HCT116 (cell line): Measurements from ENCODE around the gene SUCNR1. TPM values are rescaled to one million over a fixed set of nuclear protein-coding genes. Genes with fewer than 3 reads are reported as not detected.

Source experiments
- ATAC-seq: fragments of 200-7000 bp; cut with Tn5 transposase; 2 replicates; pipeline ENCODE4 v1.9.1; 2020; ENCODE audit warnings: mild to moderate bottlenecking, moderate library complexity
- BruUV-seq: library from RNA; stranded (reverse); fragments of 400-500 nt; replicated peaks from 2 replicates; lab custom pipeline; 2021; lab: Mats Ljungman, UMichigan
- CTCF ChIA-PET: fragments of 300-600 bp; sonication (Branson Sonifier 250); formaldehyde crosslinking; loops from one replicate; lab custom pipeline; 2021; ENCODE audit warnings: antibody characterized with exemption; lab: Charles Lee
- POLR2A ChIA-PET: fragments of 300-600, 350-600 bp; sonication (Branson Sonifier 250); formaldehyde crosslinking; loops from one replicate; lab custom pipeline; 2021; ENCODE audit warnings: antibody characterized with exemption; lab: Charles Lee
- RAD21 ChIA-PET, 2 experiments: fragments of 300-600 bp; sonication (Branson Sonifier 250); formaldehyde crosslinking; loops; one replicate each; lab custom pipeline; 2023; ENCODE audit warnings: low total read pairs in 2 of 2; ENCODE audit not compliant: uncharacterized antibody in 2 of 2, unreplicated experiment in 2 of 2, low non-redundant PET in 1 of 2; lab: Charles Lee
- DNase-seq: peaks from one replicate; pipeline ENCODE4 v3.0.0-alpha.2; 2010; ENCODE audit warnings: low read depth, low spot score
- H2AFZ ChIP-seq: fragments of 200-600 bp; shearing (Covaris generic), sonication (generic); 2 replicates; pipeline ENCODE4 v1.6.1; 2017; ENCODE audit warnings: low read depth, mixed run types, mixed read lengths, antibody characterized with exemption, low read length; ENCODE audit not compliant: poor library complexity, severe bottlenecking
- H3K27ac ChIP-seq: 2 replicates; pipeline ENCODE4 v1.5.1; 2012; ENCODE audit warnings: low read depth, low read length
- H3K27me3 ChIP-seq: fragments of 200-600 bp; sonication (generic); 2 replicates; pipeline ENCODE4 v1.6.1; 2016; ENCODE audit warnings: mixed run types, low read length, mixed read lengths; ENCODE audit not compliant: insufficient read depth
- H3K36me3 ChIP-seq, 2 experiments: fragments of 200-500 bp in 1 of 2; fragments of 200-600 bp in 1 of 2; sonication (Bioruptor generic) in 1 of 2; sonication (generic) in 1 of 2; 2 replicates each; pipeline versions ENCODE4 v1.5.1 to v1.6.1; 2014 to 2016; ENCODE audit warnings: low read length in 2 of 2, inconsistent platforms in 1 of 2, mixed read lengths in 1 of 2, mixed run types in 1 of 2; ENCODE audit not compliant: insufficient read depth in 2 of 2, control insufficient read depth in 1 of 2
- H3K4me1 ChIP-seq, 2 experiments: fragments of 200-600 bp in 1 of 2; sonication (generic) in 1 of 2; 2 replicates each; pipeline versions ENCODE4 v1.5.1 to v1.6.1; 2012 to 2017; ENCODE audit warnings: low read length in 2 of 2, inconsistent platforms in 1 of 2, mild to moderate bottlenecking in 1 of 2, mixed read lengths in 1 of 2, mixed run types in 1 of 2, moderate library complexity in 1 of 2; ENCODE audit not compliant: insufficient read depth in 2 of 2, control insufficient read depth in 1 of 2
- H3K4me2 ChIP-seq: fragments of 200-600 bp; sonication (generic); 2 replicates; pipeline ENCODE4 v1.6.1; 2017; ENCODE audit warnings: mixed run types, low read length, mixed read lengths
- H3K4me3 ChIP-seq, 2 experiments: fragments of 200-600 bp in 1 of 2; sonication (generic) in 1 of 2; replicated peaks in 1 of 2; 2 replicates each; pipeline ENCODE4 v1.5.1; 2011 to 2016; ENCODE audit warnings: low read length in 2 of 2, control low read depth in 1 of 2, low read depth in 1 of 2, mild to moderate bottlenecking in 1 of 2, mixed read lengths in 1 of 2, mixed run types in 1 of 2
- H3K79me2 ChIP-seq: fragments of 200-600 bp; sonication (generic); 2 replicates; pipeline ENCODE4 v1.6.1; 2017; ENCODE audit warnings: mild to moderate bottlenecking, mixed run types, low read length, moderate library complexity, mixed read lengths; ENCODE audit not compliant: insufficient read depth
- H3K9ac ChIP-seq: fragments of 200-600 bp; sonication (generic); 2 replicates; pipeline ENCODE4 v1.6.1; 2016; ENCODE audit warnings: low read length, mixed read lengths
- H3K9me2 ChIP-seq: fragments of 200-600 bp; sonication (generic), shearing (Covaris generic); 2 replicates; pipeline ENCODE4 v1.6.1; 2017; ENCODE audit warnings: mixed run types, mild to moderate bottlenecking, moderate library complexity; ENCODE audit not compliant: insufficient read depth
- H3K9me3 ChIP-seq, 2 experiments: fragments of 200-500 bp in 1 of 2; fragments of 200-600 bp in 1 of 2; sonication (Bioruptor generic) in 1 of 2; sonication (generic) in 1 of 2; 2 replicates each; pipeline ENCODE4 v1.6.1; 2014 to 2017; ENCODE audit warnings: low read length in 2 of 2, mixed read lengths in 2 of 2, inconsistent platforms in 1 of 2, low read depth in 1 of 2, mild to moderate bottlenecking in 1 of 2, mixed run types in 1 of 2, moderate library complexity in 1 of 2; ENCODE audit not compliant: control insufficient read depth in 1 of 2, insufficient read depth in 1 of 2
- H4K20me1 ChIP-seq: fragments of 200-600 bp; sonication (generic), shearing (Covaris generic); 2 replicates; pipeline ENCODE4 v1.6.1; 2017; ENCODE audit warnings: mixed run types, mild to moderate bottlenecking, moderate library complexity; ENCODE audit not compliant: insufficient read depth
- ATF3 ChIP-seq: IDR thresholded peaks from 2 replicates; pipeline ENCODE4 v1.6.1; 2012
- CBX3 ChIP-seq: IDR thresholded peaks from 2 replicates; pipeline ENCODE4 v1.6.1; 2012; ENCODE audit warnings: low read depth
- CEBPB ChIP-seq: IDR thresholded peaks from 2 replicates; pipeline ENCODE4 v1.6.1; 2012; ENCODE audit warnings: low read depth
- CTCF ChIP-seq, 3 experiments: fragments of 200-600 bp in 1 of 3; sonication (generic) in 1 of 3; IDR thresholded peaks in 2 of 3; conservative IDR thresholded peaks in 1 of 3; 2 replicates each; pipeline ENCODE4 v1.5.1; 2012 to 2017; ENCODE audit warnings: low read depth in 2 of 3, low read length in 2 of 3, antibody characterized with exemption in 1 of 3, borderline replicate concordance in 1 of 3, control low read depth in 1 of 3, mild to moderate bottlenecking in 1 of 3, mixed read lengths in 1 of 3, mixed run types in 1 of 3, moderate library complexity in 1 of 3; ENCODE audit not compliant: insufficient read depth in 1 of 3
- EGR1 ChIP-seq: IDR thresholded peaks from 2 replicates; pipeline ENCODE4 v1.6.1; 2012; ENCODE audit warnings: low read depth
- ELF1 ChIP-seq: IDR thresholded peaks from 2 replicates; pipeline ENCODE4 v1.6.1; 2012; ENCODE audit warnings: low read depth, borderline replicate concordance
- EZH2 ChIP-seq: fragments of 200-600 bp; sonication (generic); IDR thresholded peaks from 2 replicates; pipeline ENCODE4 v1.6.1; 2017; ENCODE audit warnings: antibody characterized with exemption, mixed run types
- EZH2phosphoT487 ChIP-seq: fragments of 200-600 bp; IDR thresholded peaks from 2 replicates; pipeline ENCODE4 v1.6.1; 2018; ENCODE audit warnings: antibody characterized with exemption, borderline replicate concordance
- FOSL1 ChIP-seq: IDR thresholded peaks from 2 replicates; pipeline ENCODE4 v1.6.1; 2012; ENCODE audit warnings: low read depth
- JUND ChIP-seq: IDR thresholded peaks from 2 replicates; pipeline ENCODE4 v1.6.1; 2012
- MAX ChIP-seq: IDR thresholded peaks from 2 replicates; pipeline ENCODE4 v1.6.1; 2012
- POLR2AphosphoS5 ChIP-seq: IDR thresholded peaks from 2 replicates; pipeline ENCODE4 v1.6.1; 2011; ENCODE audit warnings: mild to moderate bottlenecking, low read depth, low read length, moderate library complexity
- RAD21 ChIP-seq: IDR thresholded peaks from 2 replicates; pipeline ENCODE4 v1.6.1; 2012; ENCODE audit warnings: low read depth, mild to moderate bottlenecking
- SIN3A ChIP-seq: IDR thresholded peaks from 2 replicates; pipeline ENCODE4 v1.6.1; 2012; ENCODE audit warnings: low read depth
- SRF ChIP-seq: IDR thresholded peaks from 2 replicates; pipeline ENCODE4 v1.6.1; 2012; ENCODE audit warnings: low read depth
- TCF7L2 ChIP-seq: IDR thresholded peaks from 2 replicates; pipeline ENCODE4 v1.7.0; 2011; ENCODE audit warnings: borderline replicate concordance, inconsistent platforms; ENCODE audit not compliant: insufficient read depth, insufficient read length; ENCODE audit errors: extremely low read depth
- YY1 ChIP-seq: IDR thresholded peaks from 2 replicates; pipeline ENCODE4 v1.6.1; 2011; ENCODE audit warnings: low read length, low read depth, moderate library complexity, mild to moderate bottlenecking; ENCODE audit not compliant: insufficient replicate concordance; ENCODE audit errors: extremely low read depth
- ZNF274 ChIP-seq: fragments of 200-500 bp; sonication (Bioruptor generic); IDR thresholded peaks from 2 replicates; pipeline ENCODE4 v1.6.1; 2014; ENCODE audit warnings: mild to moderate bottlenecking, low read depth, low read length, inconsistent platforms
- intact Hi-C: fragments of 100-400 bp; cut with micrococcal nuclease; formaldehyde crosslinking; loops from 2 replicates; pipeline ENCODE4 v1.10.0; 2022
- total RNA-seq: library from RNA; stranded (reverse); gene quantifications from one replicate; pipeline ENCODE4 v1.2.1, GENCODE V29; 2021; ENCODE audit not compliant: unreplicated experiment

SUCNR1 gene
- total RNA-seq, 1 experiment from 2014 or later = 0.17 TPM

GRCh38 chr3:151856118-151856517 lies 17.3 kb upstream of the SUCNR1 start:
- Histone ChIP-seq H3K4me2 (no peak overlapping the region), H3K9ac (no peak overlapping the region), H4K20me1 (no peaks in the 10 kb centered on the region), H3K36me3 (no peaks in the 10 kb centered on the region), H3K27ac (no peak overlapping the region), H2AFZ (no peak overlapping the region), H3K27me3 (no peaks in the 10 kb centered on the region), H3K9me3 (no peaks in the 10 kb centered on the region), H3K4me3 (no peak overlapping the region), H3K79me2 (no peaks in the 10 kb centered on the region), H3K9me2 (no peaks in the 10 kb centered on the region), H3K4me1 (no peaks in the 10 kb centered on the region)
- CTCF ChIA-PET = no interaction called here
- no peak for ATAC-seq
- intact Hi-C loops = no loop called here
- no peak for DNase-seq
- TF ChIP-seq CEBPB = no peak
- no peak for TF ChIP-seq EZH2phosphoT487
- TF ChIP-seq SRF = no peak
- no peak for TF ChIP-seq EGR1
- TF ChIP-seq CTCF (IDR thresholded peaks at IDR 0.05 in 2 of 3, conservative IDR thresholded peaks at IDR 0.05 in 1 of 3; ENCODE audit: borderline replicate concordance in 1 of 3, insufficient read depth in 1 of 3, low read depth in 2 of 3, low read length in 2 of 3) = no peak
- no peak for TF ChIP-seq FOSL1
- no peak for TF ChIP-seq ATF3
- TF ChIP-seq POLR2AphosphoS5 = no peak
- no peak for TF ChIP-seq RAD21
- TF ChIP-seq ZNF274 = no peak
- TF ChIP-seq CBX3 = no peak
- TF ChIP-seq YY1 = no peak
- no peak for TF ChIP-seq TCF7L2
- no peak for TF ChIP-seq SIN3A
- no peak for TF ChIP-seq ELF1
- TF ChIP-seq EZH2 = no peak
- no peak for TF ChIP-seq JUND
- no peak for TF ChIP-seq MAX
- BruUV-seq = no TSS peak
- RAD21 ChIA-PET = no interaction called here
- POLR2A ChIA-PET = no interaction called here
